Measurements from ENCODE around the gene NOD1.

NOD1 gene

GRCh38 chr7:30463405-30464145 is 15.0 kb downstream of the NOD1 start:
- no peak for DNase-seq (ENCODE audit: low read depth)
- H3K4me3 ChIP-seq (ENCODE audit: low read length): no peak overlapping the region
- no peak for TF ChIP-seq CTCF (conservative IDR thresholded peaks at IDR 0.05; ENCODE audit: low read length)

GRCh38 chr7:30462179-30462578 is 16.4 kb downstream of the NOD1 start:
- TF ChIP-seq CTCF (conservative IDR thresholded peaks at IDR 0.05; ENCODE audit: low read length): no peak
- H3K4me3 ChIP-seq (ENCODE audit: low read length): no peak overlapping the region
- no peak for DNase-seq (ENCODE audit: low read depth)

- H3K4me3 ChIP-seq (ENCODE audit: low read length): peak overlapping the region; percentile 6; the same call in 1 of the 2 replicates
- no peak for TF ChIP-seq CTCF (conservative IDR thresholded peaks at IDR 0.05; ENCODE audit: low read length)
- DNase-seq (ENCODE audit: low read depth): no peak
Measured at GRCh38 chr7:30460246-30460633, 18.3 kb downstream of the NOD1 start.

- no peak for TF ChIP-seq CTCF (conservative IDR thresholded peaks at IDR 0.05; ENCODE audit: low read length)
- peak overlapping the region; percentile 6; the same call in 1 of the 2 replicates for H3K4me3 ChIP-seq (ENCODE audit: low read length)
- DNase-seq (ENCODE audit: low read depth): peak; percentile 97
Measured at GRCh38 chr7:30459591-30460245, 18.9 kb downstream of the NOD1 start.

- no peak for TF ChIP-seq CTCF (conservative IDR thresholded peaks at IDR 0.05; ENCODE audit: low read length)
- DNase-seq (ENCODE audit: low read depth): peak; percentile 79
- no peak overlapping the region for H3K4me3 ChIP-seq (ENCODE audit: low read length)
Measured at GRCh38 chr7:30458311-30458710, 20.3 kb downstream of the NOD1 start.

- TF ChIP-seq CTCF (conservative IDR thresholded peaks at IDR 0.05; ENCODE audit: low read length): 0 out of 2 replicates have a peak, but pooled peaks have one; percentile 1
- peak; percentile 47 for DNase-seq (ENCODE audit: low read depth)
- no peak overlapping the region for H3K4me3 ChIP-seq (ENCODE audit: low read length)
Measured at GRCh38 chr7:30453921-30454320, 24.7 kb downstream of the NOD1 start.

GRCh38 chr7:30453016-30453415 is 25.6 kb downstream of the NOD1 start:
- no peak for DNase-seq (ENCODE audit: low read depth)
- no peak for TF ChIP-seq CTCF (conservative IDR thresholded peaks at IDR 0.05; ENCODE audit: low read length)
- H3K4me3 ChIP-seq (ENCODE audit: low read length): no peak overlapping the region
